GM18502 (cell line): ENCODE results near the gene CAMLG.
"Not testable (repeated sequence)": the region's sequence is repeated elsewhere in the genome, so short reads cannot be mapped to it uniquely, and the experiment has no call there.

Source experiments
- ATAC-seq: cut with Tn5 transposase; IDR thresholded peaks from one replicate; pipeline ENCODE4 v1.9.1; 2021; ENCODE audit warnings: mild to moderate bottlenecking; ENCODE audit not compliant: unreplicated experiment, poor library complexity

Gene CAMLG

GRCh38 chr5:134738133-134738962 is at the start of gene CAMLG:
Gene CAMLG, plus strand, starts transcription at chr5:134738548. Its CDS starts 73 bp downstream, at chr5:134738621.
- ATAC-seq, result peak; percentile 97

- ATAC-seq, result not testable (repeated sequence)
Measured at GRCh38 chr5:134690144-134690543, 48.2 kb upstream of the CAMLG start.

- no peak for ATAC-seq
Measured at GRCh38 chr5:134692722-134693121, 45.6 kb upstream of the CAMLG start.

- no peak for ATAC-seq
Measured at GRCh38 chr5:134708301-134708700, 30.0 kb upstream of the CAMLG start.

GRCh38 chr5:134714120-134714519 is 24.2 kb upstream of the CAMLG start:
- no peak for ATAC-seq

- ATAC-seq, result no peak
Measured at GRCh38 chr5:134714541-134714940, 23.8 kb upstream of the CAMLG start.

GRCh38 chr5:134715466-134715865 is 22.9 kb upstream of the CAMLG start:
- not testable (repeated sequence) for ATAC-seq

GRCh38 chr5:134724872-134725271 is 13.5 kb upstream of the CAMLG start:
- ATAC-seq, result no peak

- ATAC-seq, result no peak
Measured at GRCh38 chr5:134732819-134733218, 5.5 kb upstream of the CAMLG start.

GRCh38 chr5:134735243-134735642 is 3.1 kb upstream of the CAMLG start:
- ATAC-seq, result no peak

- no peak for ATAC-seq
Measured at GRCh38 chr5:134736173-134736812, 2.1 kb upstream of the CAMLG start.

GRCh38 chr5:134738963-134739661 is 764 bp downstream of the CAMLG start:
- no peak for ATAC-seq

GRCh38 chr5:134741052-134741451 is 2.7 kb downstream of the CAMLG start:
- ATAC-seq, result no peak

- no peak for ATAC-seq
Measured at GRCh38 chr5:134742134-134742533, 3.8 kb downstream of the CAMLG start.

- no peak for ATAC-seq
Measured at GRCh38 chr5:134749415-134749814, 11.1 kb downstream of the CAMLG start.

- ATAC-seq, result peak; percentile 27
Measured at GRCh38 chr5:134758176-134758503, 19.8 kb downstream of the CAMLG start.

GRCh38 chr5:134758504-134759341 is 20.4 kb downstream of the CAMLG start, which contains the start of gene DDX46:
Gene DDX46, plus strand, starts transcription at chr5:134758779. Its CDS starts 160 bp downstream, at chr5:134758939.
- peak; percentile 97 for ATAC-seq

- not testable (repeated sequence) for ATAC-seq
Measured at GRCh38 chr5:134767528-134768291, 29.4 kb downstream of the CAMLG start.

- no peak for ATAC-seq
Measured at GRCh38 chr5:134769206-134769605, 30.9 kb downstream of the CAMLG start.
